MCF 10A (cell line): Measurements from ENCODE around the gene GFPT1. TPM values are rescaled to one million over a fixed set of nuclear protein-coding genes. Genes with fewer than 3 reads are reported as not detected.
A peak's percentile ranks its signal among the peaks of the same experiment; 100 is the strongest.

Source experiments
- BruUV-seq: library from RNA; stranded (reverse); fragments of 400-500 nt; replicated peaks from 2 replicates; lab custom pipeline; 2021; lab: Mats Ljungman, UMichigan
- CTCF ChIA-PET: fragments of 300-600 bp; sonication (Branson Sonifier 250); formaldehyde crosslinking; extraction: SDS; loops from one replicate; lab custom pipeline; 2021; ENCODE audit warnings: antibody characterized with exemption, inconsistent platforms; lab: Yijun Ruan, JAX
- POLR2A ChIA-PET: fragments of 300-600, 350-650 bp; sonication (Branson Sonifier 250); formaldehyde crosslinking; extraction: SDS; loops from one replicate; lab custom pipeline; 2020; ENCODE audit warnings: antibody characterized with exemption, inconsistent platforms; lab: Yijun Ruan, JAX
- DNase-seq: peaks from one replicate; pipeline ENCODE4 v3.0.0-alpha.2; 2018; ENCODE audit not compliant: unreplicated experiment
- H3K27ac Mint-ChIP-seq: one replicate; pipeline ENCODE4 v1.8.0; 2022; ENCODE audit warnings: mild to moderate bottlenecking, low read depth, mixed read lengths; ENCODE audit not compliant: unreplicated experiment
- H3K27me3 Mint-ChIP-seq: one replicate; pipeline ENCODE4 v1.8.0; 2022; ENCODE audit warnings: mixed read lengths; ENCODE audit not compliant: insufficient read depth, unreplicated experiment
- H3K36me3 Mint-ChIP-seq: one replicate; pipeline ENCODE4 v1.8.0; 2022; ENCODE audit warnings: mild to moderate bottlenecking, moderate library complexity, mixed read lengths; ENCODE audit not compliant: insufficient read depth, unreplicated experiment
- H3K4me1 Mint-ChIP-seq: one replicate; pipeline ENCODE4 v1.8.0; 2022; ENCODE audit warnings: mixed read lengths; ENCODE audit not compliant: insufficient read depth, unreplicated experiment
- H3K4me3 Mint-ChIP-seq: one replicate; pipeline ENCODE4 v1.8.0; 2022; ENCODE audit warnings: mild to moderate bottlenecking, moderate library complexity, mixed read lengths; ENCODE audit not compliant: unreplicated experiment
- H3K9me3 Mint-ChIP-seq: one replicate; pipeline ENCODE4 v1.8.0; 2022; ENCODE audit warnings: mixed read lengths; ENCODE audit not compliant: unreplicated experiment
- intact Hi-C: fragments of 100-400 bp; cut with micrococcal nuclease; formaldehyde crosslinking; loops from 2 replicates; pipeline ENCODE4 v1.14.1; 2022
- total RNA-seq: library from RNA; stranded (reverse); gene quantifications from 2 replicates; pipeline ENCODE4 v1.2.3, GENCODE V29; 2022
- TF ChIP-seq, protein P1 (sequence below): fragments of 200-600 bp; IDR thresholded peaks from one replicate; pipeline ENCODE4 v1.8.0; 2022; ENCODE audit warnings: antibody characterized with exemption, mild to moderate bottlenecking; ENCODE audit not compliant: unreplicated experiment

GFPT1 gene
- total RNA-seq, 1 experiment from 2014 or later, result 176 TPM

DNA sequence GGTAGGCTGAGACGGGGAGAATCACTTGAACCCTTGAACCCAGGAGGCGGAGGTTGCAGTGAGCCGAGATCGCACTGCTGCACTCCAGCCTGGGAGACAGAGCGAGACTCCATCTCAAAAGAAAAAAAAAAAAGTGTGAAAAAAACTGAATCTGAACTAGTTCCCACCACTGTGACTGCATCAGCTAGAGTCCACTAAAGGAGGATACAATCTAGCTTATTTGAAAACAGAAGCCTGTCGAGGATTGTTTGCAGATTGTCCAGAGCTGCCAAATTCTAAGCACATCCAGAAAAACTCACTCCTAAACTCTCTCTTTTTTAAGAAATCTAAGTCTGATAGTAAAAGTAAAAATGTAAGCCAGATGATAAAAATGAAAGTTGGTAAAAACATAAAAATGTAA lies 10.6 kb downstream of the GFPT1 start:
- TF ChIP-seq, protein P1, sequence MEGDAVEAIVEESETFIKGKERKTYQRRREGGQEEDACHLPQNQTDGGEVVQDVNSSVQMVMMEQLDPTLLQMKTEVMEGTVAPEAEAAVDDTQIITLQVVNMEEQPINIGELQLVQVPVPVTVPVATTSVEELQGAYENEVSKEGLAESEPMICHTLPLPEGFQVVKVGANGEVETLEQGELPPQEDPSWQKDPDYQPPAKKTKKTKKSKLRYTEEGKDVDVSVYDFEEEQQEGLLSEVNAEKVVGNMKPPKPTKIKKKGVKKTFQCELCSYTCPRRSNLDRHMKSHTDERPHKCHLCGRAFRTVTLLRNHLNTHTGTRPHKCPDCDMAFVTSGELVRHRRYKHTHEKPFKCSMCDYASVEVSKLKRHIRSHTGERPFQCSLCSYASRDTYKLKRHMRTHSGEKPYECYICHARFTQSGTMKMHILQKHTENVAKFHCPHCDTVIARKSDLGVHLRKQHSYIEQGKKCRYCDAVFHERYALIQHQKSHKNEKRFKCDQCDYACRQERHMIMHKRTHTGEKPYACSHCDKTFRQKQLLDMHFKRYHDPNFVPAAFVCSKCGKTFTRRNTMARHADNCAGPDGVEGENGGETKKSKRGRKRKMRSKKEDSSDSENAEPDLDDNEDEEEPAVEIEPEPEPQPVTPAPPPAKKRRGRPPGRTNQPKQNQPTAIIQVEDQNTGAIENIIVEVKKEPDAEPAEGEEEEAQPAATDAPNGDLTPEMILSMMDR, result no peak

DNA sequence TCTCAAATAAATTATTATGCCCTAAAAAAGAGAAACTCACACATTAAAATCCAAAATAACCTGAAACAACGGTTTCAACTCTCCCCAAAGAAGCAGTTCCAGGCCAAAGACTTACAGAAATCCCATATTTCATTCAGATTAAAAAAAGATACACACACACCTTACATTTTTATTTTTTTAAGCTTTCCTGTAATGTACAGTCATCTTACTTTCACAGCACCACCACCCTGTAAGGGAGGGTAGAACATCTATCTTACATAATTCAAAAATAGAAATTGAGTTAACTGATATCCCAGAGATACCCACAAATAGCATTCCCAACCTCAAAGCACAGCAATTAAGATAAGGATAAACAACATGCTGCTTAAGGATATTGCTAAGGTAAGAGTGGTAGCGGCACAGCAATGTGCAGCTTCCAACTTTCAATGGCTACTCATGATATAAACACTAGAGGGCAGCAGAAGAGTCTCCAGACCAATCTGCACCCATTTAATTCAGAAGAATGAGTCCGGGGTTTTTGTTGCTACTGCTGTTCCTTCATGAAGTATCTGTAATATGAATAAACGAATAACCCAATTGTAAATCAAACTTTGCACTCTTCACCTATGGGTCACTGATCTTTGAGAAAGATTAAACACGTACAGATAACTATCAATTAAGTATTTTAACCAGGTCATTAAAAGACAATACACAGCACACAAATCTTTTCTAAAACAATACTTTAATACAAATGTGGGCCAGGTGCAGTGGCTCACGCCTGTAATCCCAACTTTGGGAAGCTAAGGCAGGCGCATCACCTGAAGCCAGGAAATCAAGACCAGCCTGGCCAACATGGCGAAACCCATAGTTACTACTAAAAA lies 11.3 kb downstream of the GFPT1 start:
- no TSS peak for BruUV-seq
- ChIA-PET CTCF (interaction anchor here (0.6 to 2.7 kb wide), 8 partner anchors 10 to 558 kb away, joined by 3 to 14 read pairs (median 4); no protein-coding TSS in a partner anchor), POLR2A (interaction anchor here (1.3 kb wide), 1 partner anchor 11 kb away, joined by 6 read pairs; the partner anchor contains the start of gene GFPT1)
- H3K4me1 Mint-ChIP-seq, result peaks cover 16% of the 10 kb centered on the region
- no peak overlapping the region for H3K27ac Mint-ChIP-seq
- H3K27me3 Mint-ChIP-seq, result no peaks in the 10 kb centered on the region
- H3K4me3 Mint-ChIP-seq, result no peak overlapping the region
- H3K9me3 Mint-ChIP-seq, result no peaks in the 10 kb centered on the region
- intact Hi-C loops, result no loop called here
- TF ChIP-seq, protein P1, result peak; percentile 40
- H3K36me3 Mint-ChIP-seq, result peaks cover 47% of the 10 kb centered on the region
- peak; percentile 49 for DNase-seq

More for the DNA sequence above, 10.6 kb downstream of the GFPT1 start:
- no peaks in the 10 kb centered on the region for H3K27me3 Mint-ChIP-seq
- BruUV-seq, result no TSS peak
- ChIA-PET CTCF (interaction anchor here (0.6 to 2.7 kb wide), 8 partner anchors 9 to 793 kb away, joined by 3 to 14 read pairs (median 3); no protein-coding TSS in a partner anchor), POLR2A (interaction anchor here (1.3 kb wide), 1 partner anchor 10 kb away, joined by 6 read pairs; the partner anchor contains the start of gene GFPT1)
- no peak overlapping the region for H3K27ac Mint-ChIP-seq
- intact Hi-C loops, result no loop called here
- no peak overlapping the region for H3K4me3 Mint-ChIP-seq
- H3K9me3 Mint-ChIP-seq, result no peaks in the 10 kb centered on the region
- no peak for DNase-seq
- peaks cover 42% of the 10 kb centered on the region for H3K36me3 Mint-ChIP-seq
- peaks cover 19% of the 10 kb centered on the region for H3K4me1 Mint-ChIP-seq

DNA sequence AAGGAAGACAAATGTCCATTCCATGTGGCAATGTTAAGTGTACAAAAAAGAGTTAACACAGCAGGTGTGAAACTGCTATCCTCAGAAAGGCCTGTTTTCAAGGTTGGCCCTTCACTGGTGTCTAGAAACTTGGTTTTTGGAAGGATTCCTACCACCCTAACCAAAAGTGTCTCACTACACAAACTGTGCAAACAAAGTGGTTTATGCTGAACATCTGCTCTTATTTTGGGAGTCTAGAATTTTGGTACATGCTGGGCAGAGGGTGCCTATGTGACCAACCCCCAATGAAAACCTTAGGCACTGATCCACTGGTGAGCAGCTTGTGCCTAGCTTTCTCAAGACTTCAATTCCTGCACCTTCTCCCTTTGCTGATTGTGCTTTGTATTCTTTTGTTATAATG lies 14.3 kb downstream of the GFPT1 start:
- CTCF ChIA-PET, result no interaction called here
- peaks cover 70% of the 10 kb centered on the region for H3K36me3 Mint-ChIP-seq
- TF ChIP-seq, protein P1, result no peak
- H3K4me3 Mint-ChIP-seq, result no peak overlapping the region
- H3K9me3 Mint-ChIP-seq, result no peaks in the 10 kb centered on the region
- H3K4me1 Mint-ChIP-seq, result peaks cover 16% of the 10 kb centered on the region
- intact Hi-C loops, result no loop called here
- POLR2A ChIA-PET, result no interaction called here
- no peaks in the 10 kb centered on the region for H3K27me3 Mint-ChIP-seq
- no TSS peak for BruUV-seq
- H3K27ac Mint-ChIP-seq, result no peak overlapping the region
- DNase-seq, result no peak

DNA sequence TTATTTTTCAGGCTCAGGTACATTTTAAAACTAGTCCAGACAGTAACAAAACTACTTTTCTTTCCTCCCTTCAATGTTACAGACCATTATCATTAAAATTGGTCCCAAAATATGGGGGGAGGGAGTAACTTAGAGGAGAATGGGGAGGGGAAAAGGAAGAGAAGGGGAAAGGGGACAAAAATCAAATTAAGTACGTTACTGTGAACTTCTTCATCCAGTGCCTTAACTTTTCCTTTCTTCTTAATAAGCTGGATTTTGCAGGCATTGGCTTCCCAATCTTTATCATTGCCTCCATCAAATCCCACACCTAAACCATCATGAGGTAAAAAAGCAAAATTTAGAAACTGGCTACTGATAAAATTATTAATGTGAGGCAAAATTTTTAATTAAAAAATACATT lies 17.2 kb downstream of the GFPT1 start:
- Mint-ChIP-seq H3K9me3 (no peaks in the 10 kb centered on the region), H3K27ac (no peak overlapping the region), H3K36me3 (peaks cover 83% of the 10 kb centered on the region), H3K4me1 (peaks cover 10% of the 10 kb centered on the region), H3K4me3 (no peak overlapping the region), H3K27me3 (no peaks in the 10 kb centered on the region)
- no TSS peak for BruUV-seq
- no peak for DNase-seq
- intact Hi-C loops, result no loop called here
- CTCF ChIA-PET, result interaction anchor here (0.6 kb wide), 1 partner anchor 65 kb away, joined by 4 read pairs; no protein-coding TSS in a partner anchor
- TF ChIP-seq, protein P1, result no peak
- POLR2A ChIA-PET, result no interaction called here
